HCT116 (cell line): ENCODE results near the gene UCK1. TPM values are rescaled to one million over a fixed set of nuclear protein-coding genes. Genes with fewer than 3 reads are reported as not detected.

ENCODE experiments used
- ATAC-seq: fragments of 200-7000 bp; cut with Tn5 transposase; 2 replicates; pipeline ENCODE4 v1.9.1; 2020; ENCODE audit warnings: mild to moderate bottlenecking, moderate library complexity
- BruUV-seq: library from RNA; stranded (reverse); fragments of 400-500 nt; replicated peaks from 2 replicates; lab custom pipeline; 2021; lab: Mats Ljungman, UMichigan
- CTCF ChIA-PET: fragments of 300-600 bp; sonication (Branson Sonifier 250); formaldehyde crosslinking; loops from one replicate; lab custom pipeline; 2021; ENCODE audit warnings: antibody characterized with exemption; lab: Charles Lee
- POLR2A ChIA-PET: fragments of 300-600, 350-600 bp; sonication (Branson Sonifier 250); formaldehyde crosslinking; loops from one replicate; lab custom pipeline; 2021; ENCODE audit warnings: antibody characterized with exemption; lab: Charles Lee
- RAD21 ChIA-PET, 2 experiments: fragments of 300-600 bp; sonication (Branson Sonifier 250); formaldehyde crosslinking; loops; one replicate each; lab custom pipeline; 2023; ENCODE audit warnings: low total read pairs in 2 of 2; ENCODE audit not compliant: uncharacterized antibody in 2 of 2, unreplicated experiment in 2 of 2, low non-redundant PET in 1 of 2; lab: Charles Lee
- DNase-seq: peaks from one replicate; pipeline ENCODE4 v3.0.0-alpha.2; 2010; ENCODE audit warnings: low read depth, low spot score
- H2AFZ ChIP-seq: fragments of 200-600 bp; shearing (Covaris generic), sonication (generic); 2 replicates; pipeline ENCODE4 v1.6.1; 2017; ENCODE audit warnings: low read depth, mixed run types, mixed read lengths, antibody characterized with exemption, low read length; ENCODE audit not compliant: poor library complexity, severe bottlenecking
- H3K27ac ChIP-seq: 2 replicates; pipeline ENCODE4 v1.5.1; 2012; ENCODE audit warnings: low read depth, low read length
- H3K27me3 ChIP-seq: fragments of 200-600 bp; sonication (generic); 2 replicates; pipeline ENCODE4 v1.6.1; 2016; ENCODE audit warnings: mixed run types, low read length, mixed read lengths; ENCODE audit not compliant: insufficient read depth
- H3K36me3 ChIP-seq, 2 experiments: fragments of 200-500 bp in 1 of 2; fragments of 200-600 bp in 1 of 2; sonication (Bioruptor generic) in 1 of 2; sonication (generic) in 1 of 2; 2 replicates each; pipeline versions ENCODE4 v1.5.1 to v1.6.1; 2014 to 2016; ENCODE audit warnings: low read length in 2 of 2, inconsistent platforms in 1 of 2, mixed read lengths in 1 of 2, mixed run types in 1 of 2; ENCODE audit not compliant: insufficient read depth in 2 of 2, control insufficient read depth in 1 of 2
- H3K4me1 ChIP-seq, 2 experiments: fragments of 200-600 bp in 1 of 2; sonication (generic) in 1 of 2; 2 replicates each; pipeline versions ENCODE4 v1.5.1 to v1.6.1; 2012 to 2017; ENCODE audit warnings: low read length in 2 of 2, inconsistent platforms in 1 of 2, mild to moderate bottlenecking in 1 of 2, mixed read lengths in 1 of 2, mixed run types in 1 of 2, moderate library complexity in 1 of 2; ENCODE audit not compliant: insufficient read depth in 2 of 2, control insufficient read depth in 1 of 2
- H3K4me2 ChIP-seq: fragments of 200-600 bp; sonication (generic); 2 replicates; pipeline ENCODE4 v1.6.1; 2017; ENCODE audit warnings: mixed run types, low read length, mixed read lengths
- H3K4me3 ChIP-seq, 2 experiments: fragments of 200-600 bp in 1 of 2; sonication (generic) in 1 of 2; replicated peaks in 1 of 2; 2 replicates each; pipeline ENCODE4 v1.5.1; 2011 to 2016; ENCODE audit warnings: low read length in 2 of 2, control low read depth in 1 of 2, low read depth in 1 of 2, mild to moderate bottlenecking in 1 of 2, mixed read lengths in 1 of 2, mixed run types in 1 of 2
- H3K79me2 ChIP-seq: fragments of 200-600 bp; sonication (generic); 2 replicates; pipeline ENCODE4 v1.6.1; 2017; ENCODE audit warnings: mild to moderate bottlenecking, mixed run types, low read length, moderate library complexity, mixed read lengths; ENCODE audit not compliant: insufficient read depth
- H3K9ac ChIP-seq: fragments of 200-600 bp; sonication (generic); 2 replicates; pipeline ENCODE4 v1.6.1; 2016; ENCODE audit warnings: low read length, mixed read lengths
- H3K9me2 ChIP-seq: fragments of 200-600 bp; sonication (generic), shearing (Covaris generic); 2 replicates; pipeline ENCODE4 v1.6.1; 2017; ENCODE audit warnings: mixed run types, mild to moderate bottlenecking, moderate library complexity; ENCODE audit not compliant: insufficient read depth
- H3K9me3 ChIP-seq, 2 experiments: fragments of 200-500 bp in 1 of 2; fragments of 200-600 bp in 1 of 2; sonication (Bioruptor generic) in 1 of 2; sonication (generic) in 1 of 2; 2 replicates each; pipeline ENCODE4 v1.6.1; 2014 to 2017; ENCODE audit warnings: low read length in 2 of 2, mixed read lengths in 2 of 2, inconsistent platforms in 1 of 2, low read depth in 1 of 2, mild to moderate bottlenecking in 1 of 2, mixed run types in 1 of 2, moderate library complexity in 1 of 2; ENCODE audit not compliant: control insufficient read depth in 1 of 2, insufficient read depth in 1 of 2
- H4K20me1 ChIP-seq: fragments of 200-600 bp; sonication (generic), shearing (Covaris generic); 2 replicates; pipeline ENCODE4 v1.6.1; 2017; ENCODE audit warnings: mixed run types, mild to moderate bottlenecking, moderate library complexity; ENCODE audit not compliant: insufficient read depth
- CBX3 ChIP-seq: IDR thresholded peaks from 2 replicates; pipeline ENCODE4 v1.6.1; 2012; ENCODE audit warnings: low read depth
- CEBPB ChIP-seq: IDR thresholded peaks from 2 replicates; pipeline ENCODE4 v1.6.1; 2012; ENCODE audit warnings: low read depth
- EGR1 ChIP-seq: IDR thresholded peaks from 2 replicates; pipeline ENCODE4 v1.6.1; 2012; ENCODE audit warnings: low read depth
- ELF1 ChIP-seq: IDR thresholded peaks from 2 replicates; pipeline ENCODE4 v1.6.1; 2012; ENCODE audit warnings: low read depth, borderline replicate concordance
- EZH2 ChIP-seq: fragments of 200-600 bp; sonication (generic); IDR thresholded peaks from 2 replicates; pipeline ENCODE4 v1.6.1; 2017; ENCODE audit warnings: antibody characterized with exemption, mixed run types
- EZH2phosphoT487 ChIP-seq: fragments of 200-600 bp; IDR thresholded peaks from 2 replicates; pipeline ENCODE4 v1.6.1; 2018; ENCODE audit warnings: antibody characterized with exemption, borderline replicate concordance
- FOSL1 ChIP-seq: IDR thresholded peaks from 2 replicates; pipeline ENCODE4 v1.6.1; 2012; ENCODE audit warnings: low read depth
- JUND ChIP-seq: IDR thresholded peaks from 2 replicates; pipeline ENCODE4 v1.6.1; 2012
- POLR2AphosphoS5 ChIP-seq: IDR thresholded peaks from 2 replicates; pipeline ENCODE4 v1.6.1; 2011; ENCODE audit warnings: mild to moderate bottlenecking, low read depth, low read length, moderate library complexity
- RAD21 ChIP-seq: IDR thresholded peaks from 2 replicates; pipeline ENCODE4 v1.6.1; 2012; ENCODE audit warnings: low read depth, mild to moderate bottlenecking
- SP1 ChIP-seq: IDR thresholded peaks from 2 replicates; pipeline ENCODE4 v1.6.1; 2012; ENCODE audit warnings: low read depth
- SRF ChIP-seq: IDR thresholded peaks from 2 replicates; pipeline ENCODE4 v1.6.1; 2012; ENCODE audit warnings: low read depth
- TCF7L2 ChIP-seq: IDR thresholded peaks from 2 replicates; pipeline ENCODE4 v1.7.0; 2011; ENCODE audit warnings: borderline replicate concordance, inconsistent platforms; ENCODE audit not compliant: insufficient read depth, insufficient read length; ENCODE audit errors: extremely low read depth
- YY1 ChIP-seq: IDR thresholded peaks from 2 replicates; pipeline ENCODE4 v1.6.1; 2011; ENCODE audit warnings: low read length, low read depth, moderate library complexity, mild to moderate bottlenecking; ENCODE audit not compliant: insufficient replicate concordance; ENCODE audit errors: extremely low read depth
- ZFX ChIP-seq: fragments of 450-650 bp; IDR thresholded peaks from 2 replicates; pipeline ENCODE4 v1.6.1; 2017
- ZNF274 ChIP-seq: fragments of 200-500 bp; sonication (Bioruptor generic); IDR thresholded peaks from 2 replicates; pipeline ENCODE4 v1.6.1; 2014; ENCODE audit warnings: mild to moderate bottlenecking, low read depth, low read length, inconsistent platforms
- intact Hi-C: fragments of 100-400 bp; cut with micrococcal nuclease; formaldehyde crosslinking; loops from 2 replicates; pipeline ENCODE4 v1.10.0; 2022
- total RNA-seq: library from RNA; stranded (reverse); gene quantifications from one replicate; pipeline ENCODE4 v1.2.1, GENCODE V29; 2021; ENCODE audit not compliant: unreplicated experiment
- TF ChIP-seq, protein P1 (sequence below): IDR thresholded peaks from 2 replicates; pipeline ENCODE4 v1.6.1; 2012; ENCODE audit warnings: low read depth
- TF ChIP-seq, protein P2 (sequence below): IDR thresholded peaks from 2 replicates; pipeline ENCODE4 v1.6.1; 2012
- TF ChIP-seq, protein P3 (sequence below): IDR thresholded peaks from 2 replicates; pipeline ENCODE4 v1.6.1; 2011; ENCODE audit warnings: mild to moderate bottlenecking, low read length, moderate library complexity; ENCODE audit not compliant: insufficient replicate concordance; ENCODE audit errors: extremely low read depth
- TF ChIP-seq, protein P4 (sequence below): IDR thresholded peaks from 2 replicates; pipeline ENCODE4 v1.6.1; 2012

The UCK1 gene
- total RNA-seq, 1 experiment from 2014 or later: 17.5 TPM

DNA sequence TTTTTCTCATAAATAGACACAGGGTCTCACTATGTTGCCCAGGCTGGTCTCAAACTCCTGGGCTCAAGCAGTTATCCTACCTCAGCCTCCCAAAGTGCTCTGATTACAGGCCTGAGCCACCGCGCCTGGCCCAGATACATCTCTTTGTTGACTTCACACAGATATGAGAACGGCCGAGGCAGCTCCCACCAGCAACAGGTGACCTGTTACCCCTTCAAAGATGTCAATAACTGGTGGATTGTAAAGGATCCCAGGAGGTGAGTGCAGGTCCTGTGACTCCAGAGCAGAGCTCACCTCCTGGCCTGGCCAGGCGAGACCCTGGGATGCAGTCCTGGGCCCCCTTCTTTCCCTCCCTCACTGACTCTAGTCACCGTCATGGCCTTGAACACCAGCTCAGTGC lies 19.2 kb downstream of the UCK1 start (continued):
- TF ChIP-seq, protein P1, sequence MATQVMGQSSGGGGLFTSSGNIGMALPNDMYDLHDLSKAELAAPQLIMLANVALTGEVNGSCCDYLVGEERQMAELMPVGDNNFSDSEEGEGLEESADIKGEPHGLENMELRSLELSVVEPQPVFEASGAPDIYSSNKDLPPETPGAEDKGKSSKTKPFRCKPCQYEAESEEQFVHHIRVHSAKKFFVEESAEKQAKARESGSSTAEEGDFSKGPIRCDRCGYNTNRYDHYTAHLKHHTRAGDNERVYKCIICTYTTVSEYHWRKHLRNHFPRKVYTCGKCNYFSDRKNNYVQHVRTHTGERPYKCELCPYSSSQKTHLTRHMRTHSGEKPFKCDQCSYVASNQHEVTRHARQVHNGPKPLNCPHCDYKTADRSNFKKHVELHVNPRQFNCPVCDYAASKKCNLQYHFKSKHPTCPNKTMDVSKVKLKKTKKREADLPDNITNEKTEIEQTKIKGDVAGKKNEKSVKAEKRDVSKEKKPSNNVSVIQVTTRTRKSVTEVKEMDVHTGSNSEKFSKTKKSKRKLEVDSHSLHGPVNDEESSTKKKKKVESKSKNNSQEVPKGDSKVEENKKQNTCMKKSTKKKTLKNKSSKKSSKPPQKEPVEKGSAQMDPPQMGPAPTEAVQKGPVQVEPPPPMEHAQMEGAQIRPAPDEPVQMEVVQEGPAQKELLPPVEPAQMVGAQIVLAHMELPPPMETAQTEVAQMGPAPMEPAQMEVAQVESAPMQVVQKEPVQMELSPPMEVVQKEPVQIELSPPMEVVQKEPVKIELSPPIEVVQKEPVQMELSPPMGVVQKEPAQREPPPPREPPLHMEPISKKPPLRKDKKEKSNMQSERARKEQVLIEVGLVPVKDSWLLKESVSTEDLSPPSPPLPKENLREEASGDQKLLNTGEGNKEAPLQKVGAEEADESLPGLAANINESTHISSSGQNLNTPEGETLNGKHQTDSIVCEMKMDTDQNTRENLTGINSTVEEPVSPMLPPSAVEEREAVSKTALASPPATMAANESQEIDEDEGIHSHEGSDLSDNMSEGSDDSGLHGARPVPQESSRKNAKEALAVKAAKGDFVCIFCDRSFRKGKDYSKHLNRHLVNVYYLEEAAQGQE: no peak
- TF ChIP-seq POLR2AphosphoS5 (no peak), ZNF274 (no peak), TCF7L2 (no peak), EZH2 (no peak)
- TF ChIP-seq, all 23 proteins: peak for 0

DNA sequence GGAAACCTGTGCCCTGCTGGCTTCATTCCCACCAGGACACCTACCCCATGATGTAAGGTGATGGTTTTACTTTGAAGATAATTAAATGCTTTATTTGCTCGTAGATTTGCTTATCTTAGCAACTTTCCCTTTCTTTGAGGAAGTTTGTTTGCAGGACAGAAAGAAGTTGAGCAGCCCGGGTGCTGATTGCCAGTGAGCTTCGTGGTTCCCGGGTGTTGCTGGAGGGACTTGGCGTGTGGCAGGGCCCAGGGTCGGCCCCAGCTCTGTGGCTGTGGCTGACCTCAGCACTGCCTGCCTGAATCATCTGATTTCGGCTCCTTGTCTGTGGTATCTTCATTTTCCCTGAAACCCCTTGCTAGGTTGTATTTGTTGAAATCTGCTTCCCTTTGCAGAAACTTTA lies 19.6 kb downstream of the UCK1 start:
- intact Hi-C loops: no loop called here
- CTCF ChIA-PET: no interaction called here
- H3K27me3 ChIP-seq: no peaks in the 10 kb centered on the region
- no peak overlapping the region for H3K27ac ChIP-seq
- H3K9ac ChIP-seq: no peak overlapping the region
- RAD21 ChIA-PET: no interaction called here
- H3K9me2 ChIP-seq: no peaks in the 10 kb centered on the region
- no peaks in the 10 kb centered on the region for H3K9me3 ChIP-seq
- POLR2A ChIA-PET: no interaction called here
- ATAC-seq (no peak), DNase-seq (no peak)
- H4K20me1 ChIP-seq: no peaks in the 10 kb centered on the region
- H3K4me2 ChIP-seq: no peak overlapping the region
- BruUV-seq: no TSS peak
- H3K36me3 ChIP-seq: peaks cover 14 to 22% of the 10 kb centered on the region in 2 experiments
- no peak overlapping the region for H3K4me3 ChIP-seq
- H3K79me2 ChIP-seq: no peaks in the 10 kb centered on the region
- no peaks in the 10 kb centered on the region for H3K4me1 ChIP-seq
- no peak overlapping the region for H2AFZ ChIP-seq
- TF ChIP-seq, protein P2, sequence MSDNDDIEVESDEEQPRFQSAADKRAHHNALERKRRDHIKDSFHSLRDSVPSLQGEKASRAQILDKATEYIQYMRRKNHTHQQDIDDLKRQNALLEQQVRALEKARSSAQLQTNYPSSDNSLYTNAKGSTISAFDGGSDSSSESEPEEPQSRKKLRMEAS: no peak
- TF ChIP-seq POLR2AphosphoS5 (no peak), TCF7L2 (no peak), SRF (no peak), EGR1 (no peak), CEBPB (no peak), JUND (no peak), RAD21 (no peak), ZNF274 (no peak), ELF1 (no peak), CBX3 (no peak), YY1 (no peak), FOSL1 (no peak), EZH2phosphoT487 (no peak), ZFX (no peak), SP1 (no peak)
- TF ChIP-seq, protein P3, sequence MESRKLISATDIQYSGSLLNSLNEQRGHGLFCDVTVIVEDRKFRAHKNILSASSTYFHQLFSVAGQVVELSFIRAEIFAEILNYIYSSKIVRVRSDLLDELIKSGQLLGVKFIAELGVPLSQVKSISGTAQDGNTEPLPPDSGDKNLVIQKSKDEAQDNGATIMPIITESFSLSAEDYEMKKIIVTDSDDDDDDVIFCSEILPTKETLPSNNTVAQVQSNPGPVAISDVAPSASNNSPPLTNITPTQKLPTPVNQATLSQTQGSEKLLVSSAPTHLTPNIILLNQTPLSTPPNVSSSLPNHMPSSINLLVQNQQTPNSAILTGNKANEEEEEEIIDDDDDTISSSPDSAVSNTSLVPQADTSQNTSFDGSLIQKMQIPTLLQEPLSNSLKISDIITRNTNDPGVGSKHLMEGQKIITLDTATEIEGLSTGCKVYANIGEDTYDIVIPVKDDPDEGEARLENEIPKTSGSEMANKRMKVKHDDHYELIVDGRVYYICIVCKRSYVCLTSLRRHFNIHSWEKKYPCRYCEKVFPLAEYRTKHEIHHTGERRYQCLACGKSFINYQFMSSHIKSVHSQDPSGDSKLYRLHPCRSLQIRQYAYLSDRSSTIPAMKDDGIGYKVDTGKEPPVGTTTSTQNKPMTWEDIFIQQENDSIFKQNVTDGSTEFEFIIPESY: no peak
- TF ChIP-seq, protein P4, sequence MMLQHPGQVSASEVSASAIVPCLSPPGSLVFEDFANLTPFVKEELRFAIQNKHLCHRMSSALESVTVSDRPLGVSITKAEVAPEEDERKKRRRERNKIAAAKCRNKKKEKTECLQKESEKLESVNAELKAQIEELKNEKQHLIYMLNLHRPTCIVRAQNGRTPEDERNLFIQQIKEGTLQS: no peak
